ENCODE results near the gene SERPINA6. TPM values are rescaled to one million over a fixed set of nuclear protein-coding genes. Genes with fewer than 3 reads are reported as not detected.

The SERPINA6 gene
- total RNA-seq, 1 experiment from 2014 or later = 4.5 TPM

- no peak overlapping the region for H3K27ac Mint-ChIP-seq (ENCODE audit: unreplicated experiment)
Observed at GRCh38 chr14:94330857-94331256, 7.7 kb upstream of the SERPINA6 start.

GRCh38 chr14:94330432-94330831 is 7.3 kb upstream of the SERPINA6 start:
- CTCF ChIA-PET = no interaction called here
- Mint-ChIP-seq H3K4me1 (ENCODE audit: low read depth, unreplicated experiment) (no peaks in the 10 kb centered on the region), H3K27ac (ENCODE audit: unreplicated experiment) (no peak overlapping the region), H3K9me3 (ENCODE audit: low read depth, unreplicated experiment) (no peaks in the 10 kb centered on the region), H3K36me3 (ENCODE audit: insufficient read depth, unreplicated experiment) (no peaks in the 10 kb centered on the region), H3K27me3 (ENCODE audit: unreplicated experiment) (no peaks in the 10 kb centered on the region), H3K4me3 (ENCODE audit: low read depth, unreplicated experiment) (no peak overlapping the region)
- no TSS peak for BruUV-seq (replicated peaks)
- no peak for DNase-seq
- intact Hi-C loops (cut with micrococcal nuclease; ENCODE audit: unreplicated experiment) = no loop called here
- no peak for TF ChIP-seq CTCF (IDR thresholded peaks at IDR 0.05; ENCODE audit: unreplicated experiment)

More at GRCh38 chr14:94330857-94331256, 7.7 kb upstream of the SERPINA6 start:
- intact Hi-C loops (cut with micrococcal nuclease; ENCODE audit: unreplicated experiment) = no loop called here
- no peak for TF ChIP-seq CTCF (IDR thresholded peaks at IDR 0.05; ENCODE audit: unreplicated experiment)
- H3K4me3 Mint-ChIP-seq (ENCODE audit: low read depth, unreplicated experiment) = no peak overlapping the region
- H3K9me3 Mint-ChIP-seq (ENCODE audit: low read depth, unreplicated experiment) = no peaks in the 10 kb centered on the region
- no peaks in the 10 kb centered on the region for H3K36me3 Mint-ChIP-seq (ENCODE audit: insufficient read depth, unreplicated experiment)
- H3K4me1 Mint-ChIP-seq (ENCODE audit: low read depth, unreplicated experiment) = no peaks in the 10 kb centered on the region
- no peak for DNase-seq
- H3K27me3 Mint-ChIP-seq (ENCODE audit: unreplicated experiment) = no peaks in the 10 kb centered on the region
- CTCF ChIA-PET = no interaction called here
- BruUV-seq (replicated peaks) = no TSS peak

- TF ChIP-seq CTCF (IDR thresholded peaks at IDR 0.05; ENCODE audit: unreplicated experiment) = no peak
- no peak for DNase-seq
- CTCF ChIA-PET = interaction anchor here (0.6 kb wide), 1 partner anchor 281 kb away, joined by 5 read pairs; no protein-coding TSS in a partner anchor
- Mint-ChIP-seq H3K36me3 (ENCODE audit: insufficient read depth, unreplicated experiment) (no peaks in the 10 kb centered on the region), H3K27ac (ENCODE audit: unreplicated experiment) (no peak overlapping the region), H3K9me3 (ENCODE audit: low read depth, unreplicated experiment) (no peaks in the 10 kb centered on the region), H3K4me3 (ENCODE audit: low read depth, unreplicated experiment) (no peak overlapping the region), H3K4me1 (ENCODE audit: low read depth, unreplicated experiment) (no peaks in the 10 kb centered on the region), H3K27me3 (ENCODE audit: unreplicated experiment) (no peaks in the 10 kb centered on the region)
- intact Hi-C loops (cut with micrococcal nuclease; ENCODE audit: unreplicated experiment) = no loop called here
- no TSS peak for BruUV-seq (replicated peaks)
Observed at GRCh38 chr14:94329857-94330256, 6.7 kb upstream of the SERPINA6 start.

GRCh38 chr14:94328196-94328595 is 5.1 kb upstream of the SERPINA6 start:
- Mint-ChIP-seq H3K4me3 (ENCODE audit: low read depth, unreplicated experiment) (no peak overlapping the region), H3K9me3 (ENCODE audit: low read depth, unreplicated experiment) (no peaks in the 10 kb centered on the region), H3K36me3 (ENCODE audit: insufficient read depth, unreplicated experiment) (no peaks in the 10 kb centered on the region), H3K27me3 (ENCODE audit: unreplicated experiment) (no peaks in the 10 kb centered on the region), H3K4me1 (ENCODE audit: low read depth, unreplicated experiment) (peaks cover 12% of the 10 kb centered on the region), H3K27ac (ENCODE audit: unreplicated experiment) (no peak overlapping the region)
- intact Hi-C loops (cut with micrococcal nuclease; ENCODE audit: unreplicated experiment) = no loop called here
- no peak for TF ChIP-seq CTCF (IDR thresholded peaks at IDR 0.05; ENCODE audit: unreplicated experiment)
- no TSS peak for BruUV-seq (replicated peaks)
- CTCF ChIA-PET = no interaction called here
- no peak for DNase-seq

All from Calu3 (cell line).